Breast epithelium (tissue), 3 donors: ENCODE measurements around the gene TBC1D1.

Experiments used
- POLR2AphosphoS5 ChIP-seq, 3 donors: sonication (generic); formaldehyde crosslinking; IDR thresholded peaks; one replicate each; pipeline ENCODE4 v1.6.1; 2017; ENCODE audit warnings: antibody characterized with exemption in 3 of 3
- TF ChIP-seq, protein P1 (sequence below), 3 donors: fragments of 450-650 bp; IDR thresholded peaks; one replicate each; pipeline ENCODE4 v1.5.1; 2016 to 2017; ENCODE audit warnings: antibody characterized with exemption in 3 of 3, mild to moderate bottlenecking in 3 of 3, moderate library complexity in 3 of 3

DNA sequence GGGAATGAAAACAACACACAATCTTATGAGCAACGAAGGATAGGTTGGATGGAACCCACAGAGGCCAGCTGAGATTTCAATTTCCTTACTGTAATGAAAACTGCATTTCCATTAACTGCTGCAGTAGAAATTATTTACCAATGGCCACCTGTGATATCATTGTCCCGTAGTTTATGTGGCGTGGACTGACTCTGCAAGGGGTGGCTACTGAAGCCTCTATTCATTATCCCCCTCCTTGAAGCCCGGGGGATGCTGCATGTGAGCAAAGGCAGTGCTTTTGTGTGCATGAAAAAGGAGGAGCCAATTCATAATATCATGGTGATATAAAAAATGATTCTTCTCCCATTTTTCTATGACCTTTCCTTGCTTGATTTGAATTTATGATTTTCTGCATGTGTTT, 277.1 kb downstream of the TBC1D1 start:
- TF ChIP-seq, protein P1, sequence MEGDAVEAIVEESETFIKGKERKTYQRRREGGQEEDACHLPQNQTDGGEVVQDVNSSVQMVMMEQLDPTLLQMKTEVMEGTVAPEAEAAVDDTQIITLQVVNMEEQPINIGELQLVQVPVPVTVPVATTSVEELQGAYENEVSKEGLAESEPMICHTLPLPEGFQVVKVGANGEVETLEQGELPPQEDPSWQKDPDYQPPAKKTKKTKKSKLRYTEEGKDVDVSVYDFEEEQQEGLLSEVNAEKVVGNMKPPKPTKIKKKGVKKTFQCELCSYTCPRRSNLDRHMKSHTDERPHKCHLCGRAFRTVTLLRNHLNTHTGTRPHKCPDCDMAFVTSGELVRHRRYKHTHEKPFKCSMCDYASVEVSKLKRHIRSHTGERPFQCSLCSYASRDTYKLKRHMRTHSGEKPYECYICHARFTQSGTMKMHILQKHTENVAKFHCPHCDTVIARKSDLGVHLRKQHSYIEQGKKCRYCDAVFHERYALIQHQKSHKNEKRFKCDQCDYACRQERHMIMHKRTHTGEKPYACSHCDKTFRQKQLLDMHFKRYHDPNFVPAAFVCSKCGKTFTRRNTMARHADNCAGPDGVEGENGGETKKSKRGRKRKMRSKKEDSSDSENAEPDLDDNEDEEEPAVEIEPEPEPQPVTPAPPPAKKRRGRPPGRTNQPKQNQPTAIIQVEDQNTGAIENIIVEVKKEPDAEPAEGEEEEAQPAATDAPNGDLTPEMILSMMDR (IDR thresholded peaks at IDR 0.05) = no peak
- TF ChIP-seq POLR2AphosphoS5 (IDR thresholded peaks at IDR 0.05) = no peak
